GM12892 (cell line): Measurements from ENCODE around the gene NUDC.

Experiments used
- POLR2A ChIP-seq: IDR thresholded peaks from 2 replicates; pipeline ENCODE4 v1.6.1; 2011; ENCODE audit warnings: low read depth, low read length, control low read depth
- POLR2AphosphoS5 ChIP-seq: IDR thresholded peaks from 2 replicates; pipeline ENCODE4 v1.6.1; 2011; ENCODE audit warnings: low read depth, low read length, control low read depth

DNA sequence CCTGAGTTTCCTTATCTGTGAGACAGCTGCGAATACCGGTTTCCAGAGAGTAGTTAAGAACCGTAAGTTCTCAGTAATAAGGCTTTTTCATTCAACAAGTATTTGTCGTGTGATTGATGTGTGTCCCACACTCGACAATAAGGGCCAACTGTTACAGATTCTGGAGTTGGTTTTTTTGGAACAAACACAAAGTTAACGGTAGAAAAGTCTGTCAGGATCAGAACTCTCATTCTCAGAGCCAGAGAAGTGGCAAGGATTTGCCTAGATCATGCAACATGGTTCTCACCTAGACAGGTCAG, 837 bp downstream of the NUDC start:
- TF ChIP-seq POLR2A (no peak), POLR2AphosphoS5 (no peak)
